Neural crest cell (in vitro differentiated cells): Measurements from ENCODE around the gene DENND1B. TPM values are rescaled to one million over a fixed set of nuclear protein-coding genes. Genes with fewer than 3 reads are reported as not detected.

Source experiments
- DNase-seq: peaks from one replicate; pipeline ENCODE4 v3.0.0; 2021; ENCODE audit warnings: low read depth, mixed read lengths, low spot score
- H3K27ac Mint-ChIP-seq: one replicate; pipeline ENCODE4 v1.8.0; 2021; ENCODE audit warnings: mild to moderate bottlenecking, mixed read lengths; ENCODE audit not compliant: unreplicated experiment
- H3K27me3 Mint-ChIP-seq: 2 replicates; pipeline ENCODE4 v1.8.0; 2021; ENCODE audit warnings: low read depth, mild to moderate bottlenecking, mixed read lengths
- H3K36me3 Mint-ChIP-seq: 2 replicates; pipeline ENCODE4 v1.8.0; 2021; ENCODE audit warnings: low read depth, mild to moderate bottlenecking, mixed read lengths
- H3K4me1 Mint-ChIP-seq: 2 replicates; pipeline ENCODE4 v1.8.0; 2021; ENCODE audit warnings: mixed read lengths
- H3K4me3 Mint-ChIP-seq: one replicate; pipeline ENCODE4 v1.8.0; 2021; ENCODE audit warnings: mild to moderate bottlenecking, mixed read lengths
- H3K9me3 Mint-ChIP-seq: 2 replicates; pipeline ENCODE4 v1.8.0; 2021; ENCODE audit warnings: mixed read lengths
- total RNA-seq: library from RNA; stranded (reverse); gene quantifications from 2 replicates; pipeline ENCODE4 v1.2.1, GENCODE V29; 2021
- TF ChIP-seq, protein P1 (sequence below): fragments of 200-600 bp; sonication (generic); conservative IDR thresholded peaks from 2 replicates; pipeline ENCODE4 v1.5.0; 2021; ENCODE audit warnings: antibody characterized with exemption, mild to moderate bottlenecking

Gene DENND1B
- total RNA-seq, 1 donor from 2014 or later: 6.5 TPM

DNA sequence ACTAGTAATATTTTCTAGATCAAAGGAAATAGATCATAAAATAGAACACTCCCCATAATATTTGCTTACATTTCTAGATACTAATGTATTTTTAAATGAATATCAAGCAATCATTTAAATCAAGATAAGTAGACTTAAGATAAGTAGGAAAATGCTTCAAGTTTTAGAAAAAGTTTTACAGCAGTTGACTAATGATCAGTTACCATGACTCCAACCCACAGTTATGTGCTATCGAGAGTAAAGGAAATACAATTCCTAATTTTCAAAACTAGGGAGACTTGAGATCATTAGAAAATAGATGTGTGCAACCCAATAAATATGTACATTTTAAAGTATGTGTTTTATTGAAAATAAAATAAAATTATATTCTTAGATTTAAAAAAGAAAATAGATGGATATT lies 95.0 kb downstream of the DENND1B start:
- no peak overlapping the region for H3K27ac Mint-ChIP-seq
- H3K36me3 Mint-ChIP-seq: no peaks in the 10 kb centered on the region
- TF ChIP-seq, protein P1, sequence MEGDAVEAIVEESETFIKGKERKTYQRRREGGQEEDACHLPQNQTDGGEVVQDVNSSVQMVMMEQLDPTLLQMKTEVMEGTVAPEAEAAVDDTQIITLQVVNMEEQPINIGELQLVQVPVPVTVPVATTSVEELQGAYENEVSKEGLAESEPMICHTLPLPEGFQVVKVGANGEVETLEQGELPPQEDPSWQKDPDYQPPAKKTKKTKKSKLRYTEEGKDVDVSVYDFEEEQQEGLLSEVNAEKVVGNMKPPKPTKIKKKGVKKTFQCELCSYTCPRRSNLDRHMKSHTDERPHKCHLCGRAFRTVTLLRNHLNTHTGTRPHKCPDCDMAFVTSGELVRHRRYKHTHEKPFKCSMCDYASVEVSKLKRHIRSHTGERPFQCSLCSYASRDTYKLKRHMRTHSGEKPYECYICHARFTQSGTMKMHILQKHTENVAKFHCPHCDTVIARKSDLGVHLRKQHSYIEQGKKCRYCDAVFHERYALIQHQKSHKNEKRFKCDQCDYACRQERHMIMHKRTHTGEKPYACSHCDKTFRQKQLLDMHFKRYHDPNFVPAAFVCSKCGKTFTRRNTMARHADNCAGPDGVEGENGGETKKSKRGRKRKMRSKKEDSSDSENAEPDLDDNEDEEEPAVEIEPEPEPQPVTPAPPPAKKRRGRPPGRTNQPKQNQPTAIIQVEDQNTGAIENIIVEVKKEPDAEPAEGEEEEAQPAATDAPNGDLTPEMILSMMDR: no peak
- peaks cover 5% of the 10 kb centered on the region for H3K4me1 Mint-ChIP-seq
- H3K9me3 Mint-ChIP-seq: no peaks in the 10 kb centered on the region
- no peak overlapping the region for H3K4me3 Mint-ChIP-seq
- no peaks in the 10 kb centered on the region for H3K27me3 Mint-ChIP-seq
- DNase-seq: no peak

- no peak overlapping the region for H3K4me3 Mint-ChIP-seq
- H3K27me3 Mint-ChIP-seq: no peaks in the 10 kb centered on the region
- H3K27ac Mint-ChIP-seq: no peak overlapping the region
- TF ChIP-seq, protein P1: no peak
- H3K4me1 Mint-ChIP-seq: peaks cover 9% of the 10 kb centered on the region
- no peak for DNase-seq
- H3K36me3 Mint-ChIP-seq: no peaks in the 10 kb centered on the region
- no peaks in the 10 kb centered on the region for H3K9me3 Mint-ChIP-seq
Observed at GRCh38 chr1:197677752-197678295, 97.5 kb downstream of the DENND1B start.

DNA sequence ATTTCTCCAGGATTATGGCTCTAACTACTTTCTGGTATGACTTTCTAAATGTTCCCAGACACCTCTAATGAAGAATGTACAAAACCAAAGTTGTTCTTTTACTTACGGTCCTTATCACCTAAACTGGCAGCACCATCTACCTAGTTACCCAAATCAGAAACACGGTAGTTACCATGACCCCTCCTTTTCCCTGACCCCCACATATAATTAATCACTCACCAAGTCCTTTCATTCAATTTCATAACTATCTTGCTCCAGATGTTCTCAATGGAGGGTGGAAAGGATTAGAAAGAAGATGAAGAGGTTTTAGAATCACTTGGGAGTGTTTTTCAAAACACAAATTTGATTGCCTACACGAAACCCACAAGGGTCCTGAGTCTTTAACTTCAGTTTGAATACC lies 98.0 kb downstream of the DENND1B start:
- H3K4me1 Mint-ChIP-seq: peaks cover 9% of the 10 kb centered on the region
- no peaks in the 10 kb centered on the region for H3K36me3 Mint-ChIP-seq
- no peak overlapping the region for H3K27ac Mint-ChIP-seq
- no peak overlapping the region for H3K4me3 Mint-ChIP-seq
- no peak for DNase-seq
- H3K27me3 Mint-ChIP-seq: no peaks in the 10 kb centered on the region
- H3K9me3 Mint-ChIP-seq: no peaks in the 10 kb centered on the region
- TF ChIP-seq, protein P1: no peak

GRCh38 chr1:197675583-197676208 lies 99.6 kb downstream of the DENND1B start:
- peaks cover 9% of the 10 kb centered on the region for H3K4me1 Mint-ChIP-seq
- no peaks in the 10 kb centered on the region for H3K9me3 Mint-ChIP-seq
- H3K4me3 Mint-ChIP-seq: no peak overlapping the region
- DNase-seq: no peak
- H3K27me3 Mint-ChIP-seq: no peaks in the 10 kb centered on the region
- H3K36me3 Mint-ChIP-seq: no peaks in the 10 kb centered on the region
- H3K27ac Mint-ChIP-seq: no peak overlapping the region
- TF ChIP-seq, protein P1: no peak

- DNase-seq: no peak
- TF ChIP-seq, protein P1: no peak
- peaks cover 9% of the 10 kb centered on the region for H3K4me1 Mint-ChIP-seq
- no peaks in the 10 kb centered on the region for H3K36me3 Mint-ChIP-seq
- no peak overlapping the region for H3K27ac Mint-ChIP-seq
- no peaks in the 10 kb centered on the region for H3K27me3 Mint-ChIP-seq
- H3K4me3 Mint-ChIP-seq: no peak overlapping the region
- H3K9me3 Mint-ChIP-seq: no peaks in the 10 kb centered on the region
Observed at GRCh38 chr1:197674286-197674685, 101.0 kb downstream of the DENND1B start.
